Vagina (tissue), 2 donors: Measurements from ENCODE around the gene GRPEL2. TPM values are rescaled to one million over a fixed set of nuclear protein-coding genes. Genes with fewer than 3 reads are reported as not detected.

Source experiments
- DNase-seq, 2 donors: peaks; one replicate each; pipeline ENCODE4 v3.0.0-alpha.2; 2017; ENCODE audit errors: extremely low spot score in 2 of 2
- H3K27ac ChIP-seq: fragments of 200-600 bp; sonication (generic); one replicate; pipeline ENCODE4 v1.5.1; 2019
- H3K27me3 ChIP-seq: fragments of 200-600 bp; sonication (generic); one replicate; pipeline ENCODE4 v1.5.1; 2019
- H3K36me3 ChIP-seq, 2 donors: fragments of 200-600 bp; sonication (generic); one replicate each; pipeline ENCODE4 v1.5.1; 2017 to 2019
- H3K4me1 ChIP-seq: fragments of 200-600 bp; sonication (generic); one replicate; pipeline ENCODE4 v1.5.1; 2019
- H3K4me3 ChIP-seq, 2 donors: fragments of 200-600 bp; sonication (generic); 1 replicate in 1 of 2; 2 replicates in 1 of 2; pipeline ENCODE4 v1.5.1; 2016 to 2019
- H3K9me3 ChIP-seq: fragments of 200-600 bp; sonication (generic); one replicate; pipeline ENCODE4 v1.5.1; 2019
- POLR2A ChIP-seq, 2 donors: fragments of 450-650 bp; IDR thresholded peaks; one replicate each; pipeline ENCODE4 v1.6.1; 2017; ENCODE audit warnings: antibody characterized with exemption in 2 of 2, mild to moderate bottlenecking in 2 of 2, moderate library complexity in 2 of 2
- POLR2AphosphoS5 ChIP-seq, 2 donors: sonication (generic); formaldehyde crosslinking; IDR thresholded peaks; one replicate each; pipeline ENCODE4 v1.9.0; 2017; ENCODE audit warnings: antibody characterized with exemption in 2 of 2, mild to moderate bottlenecking in 2 of 2, low read depth in 1 of 2; ENCODE audit not compliant: insufficient read depth in 1 of 2
- intact Hi-C: fragments of 100-400 bp; cut with DNase I; formaldehyde crosslinking; loops from one replicate; pipeline ENCODE4 v1.15.1; 2023
- total RNA-seq: library from RNA; depleted of rRNA; stranded (reverse); fragments of >200 nt; gene quantifications from one replicate; pipeline ENCODE4 v1.2.3, GENCODE V29; 2016
- TF ChIP-seq, protein P1 (sequence below), 3 experiments: fragments of 450-650 bp in 2 of 3; fragments of 200-600 bp in 1 of 3; sonication (generic) in 1 of 3; IDR thresholded peaks; one replicate each; pipeline ENCODE4 v1.5.1; 2017 to 2019; ENCODE audit warnings: antibody characterized with exemption in 3 of 3, mild to moderate bottlenecking in 2 of 3, moderate library complexity in 2 of 3

The GRPEL2 gene
- total RNA-seq, 1 donor from 2014 or later, result 16.9 TPM

DNA sequence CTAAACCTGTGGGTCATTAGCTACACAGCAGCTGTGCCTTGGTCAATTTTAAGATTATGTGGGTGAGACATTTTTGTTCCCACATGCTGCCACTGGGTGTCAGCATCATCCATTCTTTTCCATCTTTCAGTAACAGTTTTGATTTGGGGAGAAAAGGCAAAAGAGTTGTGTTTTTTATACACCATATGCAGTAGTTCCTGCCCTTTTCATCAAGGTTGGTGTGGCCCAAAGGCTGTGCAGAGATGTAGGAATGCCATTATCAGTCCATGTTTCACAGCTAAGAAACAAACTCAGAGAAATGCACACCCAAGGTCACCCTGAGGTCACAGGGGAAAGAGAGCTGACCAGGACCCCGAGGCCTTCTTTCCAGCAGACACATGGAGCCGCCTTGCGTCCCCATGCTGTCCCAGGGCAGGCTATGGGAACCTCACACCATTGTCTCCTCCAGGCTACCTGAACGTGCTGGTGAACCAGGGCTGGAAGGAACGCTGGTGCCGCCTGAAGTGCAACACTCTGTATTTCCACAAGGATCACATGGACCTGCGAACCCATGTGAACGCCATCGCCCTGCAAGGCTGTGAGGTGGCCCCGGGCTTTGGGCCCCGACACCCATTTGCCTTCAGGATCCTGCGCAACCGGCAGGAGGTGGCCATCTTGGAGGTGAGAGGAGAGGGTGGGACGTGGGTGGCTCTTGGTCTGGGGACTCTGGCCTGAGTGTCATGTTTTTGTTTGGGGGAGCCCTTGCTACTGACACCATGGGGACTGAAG lies 27.8 kb upstream of the GRPEL2 start:
- DNase-seq, result no peak
- H3K27ac ChIP-seq, result no peak overlapping the region
- TF ChIP-seq POLR2A (IDR thresholded peaks at IDR 0.05) (no peak), POLR2AphosphoS5 (IDR thresholded peaks at IDR 0.05; ENCODE audit: insufficient read depth in 1 of 2, low read depth in 1 of 2) (no peak)
- TF ChIP-seq, protein P1, sequence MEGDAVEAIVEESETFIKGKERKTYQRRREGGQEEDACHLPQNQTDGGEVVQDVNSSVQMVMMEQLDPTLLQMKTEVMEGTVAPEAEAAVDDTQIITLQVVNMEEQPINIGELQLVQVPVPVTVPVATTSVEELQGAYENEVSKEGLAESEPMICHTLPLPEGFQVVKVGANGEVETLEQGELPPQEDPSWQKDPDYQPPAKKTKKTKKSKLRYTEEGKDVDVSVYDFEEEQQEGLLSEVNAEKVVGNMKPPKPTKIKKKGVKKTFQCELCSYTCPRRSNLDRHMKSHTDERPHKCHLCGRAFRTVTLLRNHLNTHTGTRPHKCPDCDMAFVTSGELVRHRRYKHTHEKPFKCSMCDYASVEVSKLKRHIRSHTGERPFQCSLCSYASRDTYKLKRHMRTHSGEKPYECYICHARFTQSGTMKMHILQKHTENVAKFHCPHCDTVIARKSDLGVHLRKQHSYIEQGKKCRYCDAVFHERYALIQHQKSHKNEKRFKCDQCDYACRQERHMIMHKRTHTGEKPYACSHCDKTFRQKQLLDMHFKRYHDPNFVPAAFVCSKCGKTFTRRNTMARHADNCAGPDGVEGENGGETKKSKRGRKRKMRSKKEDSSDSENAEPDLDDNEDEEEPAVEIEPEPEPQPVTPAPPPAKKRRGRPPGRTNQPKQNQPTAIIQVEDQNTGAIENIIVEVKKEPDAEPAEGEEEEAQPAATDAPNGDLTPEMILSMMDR (IDR thresholded peaks at IDR 0.05), result peak; percentile 45 to 61 (median 54)
- H3K36me3 ChIP-seq, result no peaks in the 10 kb centered on the region
- H3K27me3 ChIP-seq, result no peaks in the 10 kb centered on the region
- no peak overlapping the region for H3K4me3 ChIP-seq
- intact Hi-C loops, result no loop called here
- no peaks in the 10 kb centered on the region for H3K9me3 ChIP-seq
- H3K4me1 ChIP-seq, result peaks cover 13% of the 10 kb centered on the region

DNA sequence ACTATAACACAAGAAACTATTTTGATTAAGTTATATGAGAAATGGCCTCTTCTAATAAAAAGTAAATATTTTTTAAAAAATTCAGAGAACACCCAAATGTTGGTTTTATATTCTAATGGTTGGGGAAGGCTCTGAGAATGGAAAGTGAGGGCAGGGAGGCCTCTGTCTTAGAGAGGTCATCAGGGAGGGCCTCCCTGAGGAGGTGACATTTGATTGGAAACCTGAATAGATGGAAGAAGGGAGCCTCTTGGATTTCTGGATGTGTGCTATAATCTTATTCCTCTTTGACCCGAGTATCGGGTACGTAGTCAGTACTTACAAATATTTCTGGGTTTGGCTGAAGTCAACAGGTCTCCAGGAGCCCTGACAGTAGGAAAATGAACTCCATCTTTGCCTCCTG lies 26.1 kb upstream of the GRPEL2 start:
- no peaks in the 10 kb centered on the region for H3K9me3 ChIP-seq
- H3K27ac ChIP-seq, result no peak overlapping the region
- no peak for DNase-seq
- peaks cover 13% of the 10 kb centered on the region for H3K4me1 ChIP-seq
- H3K36me3 ChIP-seq, result no peaks in the 10 kb centered on the region
- no peak overlapping the region for H3K4me3 ChIP-seq
- TF ChIP-seq, protein P1 (IDR thresholded peaks at IDR 0.05), result no peak
- TF ChIP-seq POLR2A (IDR thresholded peaks at IDR 0.05) (no peak), POLR2AphosphoS5 (IDR thresholded peaks at IDR 0.05; ENCODE audit: insufficient read depth in 1 of 2, low read depth in 1 of 2) (no peak)
- H3K27me3 ChIP-seq, result no peaks in the 10 kb centered on the region
- intact Hi-C loops, result no loop called here

DNA sequence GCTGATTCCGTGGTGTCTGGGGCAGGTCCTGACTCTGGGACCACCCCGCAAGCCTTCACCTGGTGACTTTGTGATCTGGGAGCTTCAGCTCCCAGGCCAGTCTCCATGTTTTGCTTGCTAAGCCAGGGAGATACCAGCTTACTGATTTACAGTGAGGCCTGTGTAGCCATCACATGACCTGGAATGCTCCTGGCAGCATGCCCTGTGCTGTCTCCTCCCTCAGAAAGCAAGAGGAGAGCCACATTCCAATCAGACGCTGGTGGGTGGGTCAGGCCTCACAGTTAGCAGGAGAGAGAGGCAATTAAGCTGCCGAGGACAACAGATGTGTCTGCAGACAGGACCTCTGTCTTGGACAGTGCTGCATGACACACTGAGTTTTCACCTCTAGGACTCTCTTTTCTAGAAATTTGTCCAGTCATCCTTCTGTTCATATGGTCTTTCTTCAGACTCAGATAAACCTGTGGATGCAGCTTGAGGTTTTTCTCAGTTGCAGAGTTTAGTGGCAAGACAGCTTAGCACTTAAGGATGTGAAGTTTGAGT lies 24.4 kb upstream of the GRPEL2 start:
- H3K4me1 ChIP-seq, result peaks cover 13% of the 10 kb centered on the region
- no peak for DNase-seq
- intact Hi-C loops, result no loop called here
- peak overlapping the region; percentile 59 for H3K27ac ChIP-seq
- TF ChIP-seq POLR2AphosphoS5 (IDR thresholded peaks at IDR 0.05; ENCODE audit: insufficient read depth in 1 of 2, low read depth in 1 of 2), result no peak
- TF ChIP-seq, protein P1 (IDR thresholded peaks at IDR 0.05), result no peak
- TF ChIP-seq POLR2A (IDR thresholded peaks at IDR 0.05), result no peak
- H3K27me3 ChIP-seq, result no peaks in the 10 kb centered on the region
- H3K36me3 ChIP-seq, result no peaks in the 10 kb centered on the region
- no peaks in the 10 kb centered on the region for H3K9me3 ChIP-seq
- H3K4me3 ChIP-seq, result no peak overlapping the region

DNA sequence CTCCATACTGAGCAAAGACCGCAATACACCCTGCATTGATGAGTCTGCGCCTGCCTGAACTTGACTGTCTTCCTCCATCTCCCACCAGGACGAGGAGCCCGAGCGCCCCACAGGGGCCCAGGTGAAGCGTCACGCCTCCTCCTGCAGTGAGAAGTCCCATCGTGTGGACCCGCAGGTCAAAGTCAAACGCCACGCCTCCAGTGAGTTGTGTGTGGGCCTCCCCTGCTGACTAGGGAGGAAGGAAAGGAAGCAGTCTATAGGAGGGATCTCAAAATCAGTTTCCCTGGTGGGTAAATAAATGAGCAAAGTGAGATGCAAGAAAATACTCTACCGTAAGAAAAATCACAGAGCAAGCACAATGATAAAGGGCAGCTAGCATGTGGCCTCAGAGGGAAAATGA lies 22.8 kb upstream of the GRPEL2 start:
- no peaks in the 10 kb centered on the region for H3K9me3 ChIP-seq
- no peaks in the 10 kb centered on the region for H3K36me3 ChIP-seq
- intact Hi-C loops, result no loop called here
- H3K27me3 ChIP-seq, result no peaks in the 10 kb centered on the region
- H3K27ac ChIP-seq, result no peak overlapping the region
- TF ChIP-seq POLR2A (IDR thresholded peaks at IDR 0.05) (no peak), POLR2AphosphoS5 (IDR thresholded peaks at IDR 0.05; ENCODE audit: insufficient read depth in 1 of 2, low read depth in 1 of 2) (no peak)
- TF ChIP-seq, protein P1 (IDR thresholded peaks at IDR 0.05), result no peak
- DNase-seq, result no peak
- H3K4me1 ChIP-seq, result peaks cover 13% of the 10 kb centered on the region
- H3K4me3 ChIP-seq, result no peak overlapping the region

DNA sequence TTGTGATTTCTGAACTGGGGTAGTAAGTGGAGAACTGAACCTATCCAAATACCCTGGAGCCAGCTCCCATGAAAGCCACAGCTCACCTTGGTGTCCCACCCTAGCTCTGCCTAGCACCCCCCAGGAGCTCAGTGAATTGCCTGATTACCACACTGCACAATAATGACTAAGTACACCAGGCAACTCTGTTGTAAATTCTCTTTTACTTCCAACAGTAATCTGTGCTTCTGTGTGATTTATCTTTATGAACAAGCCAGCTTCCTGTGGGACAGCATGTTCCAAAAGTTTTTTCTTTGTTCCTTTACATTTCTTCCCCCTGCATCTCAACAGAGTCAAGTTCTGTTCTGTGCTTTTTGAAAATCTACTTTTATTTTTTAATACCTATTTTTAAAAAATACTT lies 22.1 kb upstream of the GRPEL2 start:
- Histone ChIP-seq H3K36me3 (no peaks in the 10 kb centered on the region), H3K27me3 (no peaks in the 10 kb centered on the region), H3K4me3 (no peak overlapping the region), H3K9me3 (no peaks in the 10 kb centered on the region), H3K27ac (no peak overlapping the region), H3K4me1 (peaks cover 13% of the 10 kb centered on the region)
- no peak for DNase-seq
- intact Hi-C loops, result no loop called here
- no peak for TF ChIP-seq POLR2A (IDR thresholded peaks at IDR 0.05)
- TF ChIP-seq, protein P1 (IDR thresholded peaks at IDR 0.05), result no peak
- peak in 1 of 2 donors; percentile 45 for TF ChIP-seq POLR2AphosphoS5 (IDR thresholded peaks at IDR 0.05; ENCODE audit: insufficient read depth in 1 of 2, low read depth in 1 of 2)
